A673 (cell line): ENCODE measurements around the gene GALK1.

Experiments used
- EZH2 ChIP-seq: fragments of 200-600 bp; sonication (generic); IDR thresholded peaks from 2 replicates; pipeline ENCODE4 v1.6.1; 2017; ENCODE audit warnings: borderline replicate concordance, low read depth, mild to moderate bottlenecking, mixed read lengths, antibody characterized with exemption, low read length; ENCODE audit not compliant: poor library complexity, severe bottlenecking
- TF ChIP-seq, protein P1 (sequence below): fragments of 300-800, 200-600 bp; sonication (generic); conservative IDR thresholded peaks from 2 replicates; pipeline ENCODE4 v1.5.1; 2017; ENCODE audit warnings: low read depth, mild to moderate bottlenecking, antibody characterized with exemption, low read length, moderate library complexity, mixed read lengths

DNA sequence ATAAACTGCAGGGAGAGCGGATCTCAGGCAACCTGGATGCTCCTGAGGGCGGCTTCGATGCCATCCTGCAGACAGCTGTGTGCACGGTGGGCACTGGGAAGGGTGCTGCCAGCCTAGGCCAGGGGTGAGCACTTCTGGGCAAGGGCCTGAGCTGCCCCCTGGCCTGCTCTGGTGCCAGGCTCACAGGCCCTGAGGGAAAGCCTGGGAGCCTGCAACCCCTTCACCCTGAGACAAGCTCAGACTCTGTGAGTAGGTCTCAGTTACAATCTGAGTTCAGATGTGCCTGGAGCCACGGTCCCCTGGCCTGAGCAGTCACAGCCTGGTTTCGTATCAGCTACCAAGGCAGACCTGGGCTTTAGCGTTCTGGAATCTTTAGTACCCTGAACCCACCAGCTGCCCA is 35.6 kb downstream of the GALK1 start:
- TF ChIP-seq, protein P1, sequence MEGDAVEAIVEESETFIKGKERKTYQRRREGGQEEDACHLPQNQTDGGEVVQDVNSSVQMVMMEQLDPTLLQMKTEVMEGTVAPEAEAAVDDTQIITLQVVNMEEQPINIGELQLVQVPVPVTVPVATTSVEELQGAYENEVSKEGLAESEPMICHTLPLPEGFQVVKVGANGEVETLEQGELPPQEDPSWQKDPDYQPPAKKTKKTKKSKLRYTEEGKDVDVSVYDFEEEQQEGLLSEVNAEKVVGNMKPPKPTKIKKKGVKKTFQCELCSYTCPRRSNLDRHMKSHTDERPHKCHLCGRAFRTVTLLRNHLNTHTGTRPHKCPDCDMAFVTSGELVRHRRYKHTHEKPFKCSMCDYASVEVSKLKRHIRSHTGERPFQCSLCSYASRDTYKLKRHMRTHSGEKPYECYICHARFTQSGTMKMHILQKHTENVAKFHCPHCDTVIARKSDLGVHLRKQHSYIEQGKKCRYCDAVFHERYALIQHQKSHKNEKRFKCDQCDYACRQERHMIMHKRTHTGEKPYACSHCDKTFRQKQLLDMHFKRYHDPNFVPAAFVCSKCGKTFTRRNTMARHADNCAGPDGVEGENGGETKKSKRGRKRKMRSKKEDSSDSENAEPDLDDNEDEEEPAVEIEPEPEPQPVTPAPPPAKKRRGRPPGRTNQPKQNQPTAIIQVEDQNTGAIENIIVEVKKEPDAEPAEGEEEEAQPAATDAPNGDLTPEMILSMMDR, result no peak
- no peak for TF ChIP-seq EZH2
